Measurements from ENCODE around the gene ZNF750. TPM values are rescaled to one million over a fixed set of nuclear protein-coding genes. Genes with fewer than 3 reads are reported as not detected.

ZNF750 gene
- total and polyA plus RNA-seq, 2 donors (not counting 3 experiments of a cell fraction or from before 2014, with no cell fraction given), result 0.15 to 0.80 TPM

DNA sequence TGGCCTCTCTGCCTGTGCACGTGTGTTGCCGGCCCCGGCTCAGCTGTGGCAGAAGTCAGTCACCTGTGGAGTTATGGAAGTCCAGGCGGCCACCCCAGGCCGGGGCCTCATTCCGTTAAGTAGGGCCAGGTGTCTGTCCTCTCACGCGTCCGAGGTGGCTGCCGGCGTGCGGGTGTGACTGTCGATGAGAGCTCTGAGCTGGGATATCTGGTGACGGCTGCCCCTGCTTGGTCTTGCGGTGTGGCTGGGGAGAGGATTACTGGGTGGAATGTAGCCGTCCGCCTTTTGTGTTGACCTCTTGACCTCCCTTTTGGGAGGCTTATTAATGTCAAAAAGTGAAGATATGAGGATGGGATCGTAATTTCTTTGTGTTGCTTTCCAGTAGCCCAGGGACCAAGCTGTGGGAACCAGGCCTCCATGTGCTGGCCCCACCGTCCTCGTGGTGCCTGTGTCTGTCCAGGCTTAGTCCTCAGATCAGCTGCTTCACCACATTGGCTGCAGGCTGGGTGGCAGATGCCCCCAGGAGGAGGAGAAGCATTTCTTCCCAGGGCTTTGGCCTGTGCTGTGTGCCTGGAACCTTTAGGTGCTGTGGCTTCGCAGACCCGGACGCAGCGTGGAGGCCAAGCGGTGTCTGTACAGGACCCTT is 23.0 kb upstream of the ZNF750 start:
- Histone ChIP-seq H3K9ac (replicated peaks; ENCODE audit: extremely low read depth, insufficient read depth, low read length) (no peak overlapping the region), H3K27me3 (ENCODE audit: control insufficient read depth in 2 of 2, insufficient read depth in 2 of 2, low read length in 2 of 2) (no peaks in the 10 kb centered on the region), H2AFZ (ENCODE audit: low read depth, low read length) (no peak overlapping the region), H3K4me2 (ENCODE audit: insufficient read depth, low read length) (no peak overlapping the region), H3K79me2 (ENCODE audit: control insufficient read depth, insufficient read depth, low read length) (peaks cover 58% of the 10 kb centered on the region), H3K9me3 (replicated peaks; ENCODE audit: control insufficient read depth, insufficient read depth, low read length) (no peaks in the 10 kb centered on the region), H4K20me1 (replicated peaks; ENCODE audit: control insufficient read depth, extremely low read depth, insufficient read depth, low read length) (no peaks in the 10 kb centered on the region), H3K27ac (ENCODE audit: insufficient read depth, low read depth, low read length) (no peak overlapping the region), H3K4me1 (ENCODE audit: control insufficient read depth, extremely low read depth, insufficient read depth, low read length) (peaks cover 40% of the 10 kb centered on the region), H3K9me1 (replicated peaks; ENCODE audit: control insufficient read depth, extremely low read depth, insufficient read depth, low read length) (no peaks in the 10 kb centered on the region), H3K36me3 (ENCODE audit: control insufficient read depth in 2 of 2, extremely low read depth in 1 of 2, insufficient read depth in 2 of 2, low read length in 2 of 2) (no peaks in the 10 kb centered on the region), H3K4me3 (replicated peaks in 1 of 3; ENCODE audit: insufficient read depth in 1 of 3, low read depth in 1 of 3, low read length in 3 of 3) (no peak overlapping the region)
- POLR2A ChIA-PET, result no interaction called here
- CTCF ChIA-PET, result interaction anchor here (1.3 to 3.1 kb wide), 2 partner anchors 14 to 51 kb away, joined by 4 to 13 read pairs; no protein-coding TSS in a partner anchor
- no TSS peak for BruUV-seq (replicated peaks)
- dilution Hi-C loops (cut with MboI; ENCODE audit: extremely low pct_ligation_motif_present, low sequenced_read_pairs), result no loop called here
- intact Hi-C loops (cut with micrococcal nuclease), result no loop called here
- TF ChIP-seq, protein P1, sequence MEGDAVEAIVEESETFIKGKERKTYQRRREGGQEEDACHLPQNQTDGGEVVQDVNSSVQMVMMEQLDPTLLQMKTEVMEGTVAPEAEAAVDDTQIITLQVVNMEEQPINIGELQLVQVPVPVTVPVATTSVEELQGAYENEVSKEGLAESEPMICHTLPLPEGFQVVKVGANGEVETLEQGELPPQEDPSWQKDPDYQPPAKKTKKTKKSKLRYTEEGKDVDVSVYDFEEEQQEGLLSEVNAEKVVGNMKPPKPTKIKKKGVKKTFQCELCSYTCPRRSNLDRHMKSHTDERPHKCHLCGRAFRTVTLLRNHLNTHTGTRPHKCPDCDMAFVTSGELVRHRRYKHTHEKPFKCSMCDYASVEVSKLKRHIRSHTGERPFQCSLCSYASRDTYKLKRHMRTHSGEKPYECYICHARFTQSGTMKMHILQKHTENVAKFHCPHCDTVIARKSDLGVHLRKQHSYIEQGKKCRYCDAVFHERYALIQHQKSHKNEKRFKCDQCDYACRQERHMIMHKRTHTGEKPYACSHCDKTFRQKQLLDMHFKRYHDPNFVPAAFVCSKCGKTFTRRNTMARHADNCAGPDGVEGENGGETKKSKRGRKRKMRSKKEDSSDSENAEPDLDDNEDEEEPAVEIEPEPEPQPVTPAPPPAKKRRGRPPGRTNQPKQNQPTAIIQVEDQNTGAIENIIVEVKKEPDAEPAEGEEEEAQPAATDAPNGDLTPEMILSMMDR (IDR thresholded peaks at IDR 0.05; ENCODE audit: extremely low read depth in 1 of 2, insufficient read depth in 1 of 2, low read depth in 1 of 2, low read length in 2 of 2), result no peak
- TF ChIP-seq FOS (IDR thresholded peaks at IDR 0.05; ENCODE audit: borderline replicate concordance, insufficient read depth, low read length) (no peak), MYC (IDR thresholded peaks at IDR 0.05; ENCODE audit: low read depth, low read length) (no peak), POLR2A (IDR thresholded peaks at IDR 0.05; ENCODE audit: low read depth, low read length) (no peak), GATA2 (IDR thresholded peaks at IDR 0.05; ENCODE audit: insufficient read depth, insufficient read length, low read depth, low read length) (no peak), JUN (IDR thresholded peaks at IDR 0.05; ENCODE audit: borderline replicate concordance, insufficient read depth, insufficient read length, low read depth) (no peak)
- TF ChIP-seq, protein P2, sequence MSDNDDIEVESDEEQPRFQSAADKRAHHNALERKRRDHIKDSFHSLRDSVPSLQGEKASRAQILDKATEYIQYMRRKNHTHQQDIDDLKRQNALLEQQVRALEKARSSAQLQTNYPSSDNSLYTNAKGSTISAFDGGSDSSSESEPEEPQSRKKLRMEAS (IDR thresholded peaks at IDR 0.05; ENCODE audit: insufficient read depth, insufficient read length), result no peak
- FAIRE-seq (no peak), DNase-seq (ENCODE audit: low read depth, low spot score) (no peak)
